DMS114 treated with DMSO at 0.1 percent for 48 hours (cell line): ENCODE measurements around the gene KRTAP10-12.
"Not testable (repeated sequence)": the region's sequence is repeated elsewhere in the genome, so short reads cannot be mapped to it uniquely, and the experiment has no call there.

ENCODE experiments used
- DNase-seq: peaks from one replicate; lab custom pipeline; 2025; ENCODE audit not compliant: unreplicated experiment; lab: John Stamatoyannopoulos, UW

The KRTAP10-12 gene

GRCh38 chr21:44697172-44697810 lies at the start of gene KRTAP10-12:
Gene KRTAP10-12 (plus strand): TSS chr21:44697172. CDS start chr21:44697202, 30 bp downstream.
- DNase-seq = not testable (repeated sequence)

GRCh38 chr21:44647222-44647552 lies 49.8 kb upstream of the KRTAP10-12 start:
- no peak for DNase-seq

- no peak for DNase-seq
Observed at GRCh38 chr21:44648557-44649311, 48.2 kb upstream of the KRTAP10-12 start.

- DNase-seq = no peak
Observed at GRCh38 chr21:44649521-44650100, 47.4 kb upstream of the KRTAP10-12 start.

GRCh38 chr21:44650265-44650972 lies 46.6 kb upstream of the KRTAP10-12 start:
- DNase-seq = no peak

- DNase-seq = no peak
Observed at GRCh38 chr21:44650973-44651675, 45.8 kb upstream of the KRTAP10-12 start.

GRCh38 chr21:44653123-44653522 lies 43.8 kb upstream of the KRTAP10-12 start:
- no peak for DNase-seq

- DNase-seq = no peak
Observed at GRCh38 chr21:44653656-44654575, 43.1 kb upstream of the KRTAP10-12 start.

- no peak for DNase-seq
Observed at GRCh38 chr21:44654576-44655175, 42.3 kb upstream of the KRTAP10-12 start, which contains the start of gene KRTAP12-4. Gene KRTAP12-4 (minus strand): TSS chr21:44654659. CDS start chr21:44654614, 45 bp downstream.

- no peak for DNase-seq
Observed at GRCh38 chr21:44656868-44657267, 40.1 kb upstream of the KRTAP10-12 start.

- no peak for DNase-seq
Observed at GRCh38 chr21:44657635-44658540, 39.1 kb upstream of the KRTAP10-12 start, which contains the start of gene KRTAP12-3. Gene KRTAP12-3 (plus strand): TSS chr21:44657932. CDS start chr21:44657980, 48 bp downstream.

GRCh38 chr21:44658541-44658910 lies 38.4 kb upstream of the KRTAP10-12 start:
- DNase-seq = no peak

GRCh38 chr21:44658913-44659595 lies 37.9 kb upstream of the KRTAP10-12 start:
- no peak for DNase-seq

GRCh38 chr21:44661567-44661966 lies 35.4 kb upstream of the KRTAP10-12 start:
- not testable (repeated sequence) for DNase-seq

GRCh38 chr21:44664691-44665090 lies 32.3 kb upstream of the KRTAP10-12 start:
- DNase-seq = no peak

GRCh38 chr21:44666401-44667320 lies 30.3 kb upstream of the KRTAP10-12 start, which contains the start of gene KRTAP12-2:
Gene KRTAP12-2 (minus strand): TSS chr21:44666927. CDS start chr21:44666886, 41 bp downstream.
- DNase-seq = no peak

- no peak for DNase-seq
Observed at GRCh38 chr21:44667612-44668011, 29.4 kb upstream of the KRTAP10-12 start.
